Mesendoderm (in vitro differentiated cells): ENCODE data around the gene GRHL1.

ENCODE experiments used
- DNase-seq: peaks from one replicate; pipeline ENCODE4 v3.0.0; 2013
- H2AK5ac ChIP-seq: 2 replicates; pipeline ENCODE4 v1.6.1; 2013; ENCODE audit warnings: low read length, inconsistent platforms
- H2BK120ac ChIP-seq: 2 replicates; pipeline ENCODE4 v1.6.1; 2013; ENCODE audit warnings: low read depth, mild to moderate bottlenecking, low read length, moderate library complexity, mixed read lengths
- H2BK15ac ChIP-seq: replicated peaks from 2 replicates; pipeline ENCODE4 v1.6.1; 2013; ENCODE audit warnings: low read depth, mild to moderate bottlenecking, moderate library complexity
- H2BK5ac ChIP-seq: 2 replicates; pipeline ENCODE4 v1.6.1; 2013; ENCODE audit warnings: low read length, inconsistent platforms
- H3K18ac ChIP-seq: 2 replicates; pipeline ENCODE4 v1.6.1; 2013; ENCODE audit warnings: mild to moderate bottlenecking, low read length, mixed read lengths
- H3K23ac ChIP-seq: one replicate; pipeline ENCODE4 v1.6.1; 2013; ENCODE audit warnings: low read length
- H3K27ac ChIP-seq: 2 replicates; pipeline ENCODE4 v1.5.1; 2013; ENCODE audit warnings: low read depth, mild to moderate bottlenecking, inconsistent platforms, low read length, moderate library complexity
- H3K27me3 ChIP-seq: 2 replicates; pipeline ENCODE4 v1.6.1; 2013; ENCODE audit warnings: low read length, control low read depth, mild to moderate bottlenecking, inconsistent platforms; ENCODE audit not compliant: insufficient read depth, poor library complexity
- H3K36me3 ChIP-seq: 2 replicates; pipeline ENCODE4 v1.6.1; 2013; ENCODE audit warnings: low read length, inconsistent platforms; ENCODE audit not compliant: control insufficient read depth, insufficient read depth
- H3K4ac ChIP-seq: one replicate; pipeline ENCODE4 v1.6.1; 2013; ENCODE audit warnings: low read depth, mild to moderate bottlenecking, low read length, moderate library complexity
- H3K4me1 ChIP-seq: 2 replicates; pipeline ENCODE4 v1.6.1; 2013; ENCODE audit warnings: low read depth, low read length, inconsistent platforms; ENCODE audit not compliant: control insufficient read depth
- H3K4me2 ChIP-seq: 2 replicates; pipeline ENCODE4 v1.6.1; 2013; ENCODE audit warnings: low read length
- H3K4me3 ChIP-seq: 2 replicates; pipeline ENCODE4 v1.5.1; 2013; ENCODE audit warnings: mild to moderate bottlenecking, low read length
- H3K56ac ChIP-seq: one replicate; pipeline ENCODE4 v1.6.1; 2013; ENCODE audit warnings: low read length
- H3K79me1 ChIP-seq: 2 replicates; pipeline ENCODE4 v1.6.1; 2013; ENCODE audit warnings: low read length, inconsistent platforms
- H3K79me2 ChIP-seq: 2 replicates; pipeline ENCODE4 v1.6.1; 2013; ENCODE audit warnings: mild to moderate bottlenecking, low read length; ENCODE audit not compliant: control insufficient read depth, insufficient read depth
- H3K9ac ChIP-seq: 2 replicates; pipeline ENCODE4 v1.6.1; 2013; ENCODE audit warnings: low read length, inconsistent platforms
- H4K5ac ChIP-seq: one replicate; pipeline ENCODE4 v1.6.1; 2013; ENCODE audit warnings: low read length
- H4K8ac ChIP-seq: one replicate; pipeline ENCODE4 v1.6.1; 2013; ENCODE audit warnings: low read depth, mild to moderate bottlenecking, control low read depth, low read length, moderate library complexity
- WGBS: extraction: QIAGEN DNeasy Blood & Tissue Kit; methylation state at CpG from one replicate; pipeline ENCODE4 v1.1.7; 2013; ENCODE audit warnings: low lambda C conversion rate, missing lambda C conversion rate; ENCODE audit not compliant: insufficient coverage; ENCODE audit errors: extremely low coverage; 5-methylcytosine and 5-hydroxymethylcytosine counted together

The GRHL1 gene

DNA sequence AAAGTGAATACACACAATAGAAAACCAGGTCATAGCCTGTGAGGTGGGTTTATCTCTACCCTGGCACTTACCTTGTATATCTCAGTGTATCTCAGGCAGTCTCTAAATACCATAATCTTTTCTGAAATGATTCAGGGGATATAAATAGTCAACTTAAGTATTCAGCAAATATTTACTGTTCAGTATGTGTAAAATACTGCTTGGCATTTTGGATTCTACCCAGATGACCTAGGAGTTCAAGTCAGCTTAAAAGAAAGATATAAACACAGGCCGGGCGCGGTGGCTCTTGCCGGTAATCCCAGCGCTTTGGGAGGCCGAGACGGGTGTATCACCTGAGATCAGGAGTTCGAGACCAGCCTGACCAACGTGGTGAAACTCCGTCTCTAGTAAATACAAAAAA lies 23.8 kb downstream of the GRHL1 start:
- Histone ChIP-seq H2BK120ac (no peak overlapping the region), H3K79me1 (no peaks in the 10 kb centered on the region), H3K18ac (no peak overlapping the region), H4K8ac (no peak overlapping the region), H3K4ac (no peak overlapping the region), H3K56ac (no peak overlapping the region), H2AK5ac (no peak overlapping the region), H3K23ac (no peak overlapping the region), H3K4me3 (no peak overlapping the region), H4K5ac (no peak overlapping the region), H3K27me3 (no peaks in the 10 kb centered on the region), H3K36me3 (no peaks in the 10 kb centered on the region), H3K27ac (no peak overlapping the region), H3K4me1 (no peaks in the 10 kb centered on the region), H2BK5ac (no peak overlapping the region), H3K4me2 (no peak overlapping the region), H3K79me2 (no peaks in the 10 kb centered on the region), H2BK15ac (no peak overlapping the region), H3K9ac (no peak overlapping the region)
- no peak for DNase-seq
- no CpG with 5 or more reads among the region's 10 CpGs for WGBS

DNA sequence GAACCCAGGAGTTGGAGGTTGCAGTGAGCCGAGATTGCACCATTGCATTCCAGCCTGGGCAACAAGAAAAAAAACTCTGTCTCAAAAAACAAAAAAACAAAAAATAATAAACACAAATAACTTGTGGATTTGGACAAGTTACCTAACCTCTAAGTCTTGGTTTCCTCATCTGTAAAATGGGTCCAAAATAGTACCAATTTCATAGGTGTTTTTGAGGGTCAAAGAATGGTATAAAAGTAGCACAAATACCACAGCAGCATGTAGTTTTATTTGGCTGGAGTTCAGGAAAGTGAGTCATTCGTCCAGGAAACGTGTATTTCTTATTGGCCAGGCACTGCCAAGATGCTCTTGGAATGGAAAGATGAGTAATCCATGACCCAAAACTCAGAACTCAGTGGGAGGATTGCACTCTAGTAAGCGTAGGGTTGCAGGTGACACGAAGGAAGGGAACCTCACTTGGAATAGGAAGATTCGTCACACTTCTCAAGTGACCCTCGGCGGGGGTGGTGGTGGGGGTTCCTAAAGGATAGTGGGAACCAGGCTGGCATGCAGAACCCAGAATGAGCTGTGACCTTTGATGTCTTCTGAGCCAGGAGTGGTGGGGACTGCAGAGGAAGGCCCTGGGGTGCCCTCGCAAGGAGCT lies 24.4 kb downstream of the GRHL1 start:
- no peak overlapping the region for H3K18ac ChIP-seq
- no peak overlapping the region for H2BK15ac ChIP-seq
- H3K4me1 ChIP-seq, result no peaks in the 10 kb centered on the region
- no peak overlapping the region for H4K8ac ChIP-seq
- no peak overlapping the region for H2AK5ac ChIP-seq
- H3K79me1 ChIP-seq, result no peaks in the 10 kb centered on the region
- no peak overlapping the region for H3K23ac ChIP-seq
- H3K56ac ChIP-seq, result no peak overlapping the region
- no peak overlapping the region for H3K9ac ChIP-seq
- no peak overlapping the region for H3K27ac ChIP-seq
- H3K4ac ChIP-seq, result no peak overlapping the region
- no peak overlapping the region for H2BK120ac ChIP-seq
- H3K36me3 ChIP-seq, result no peaks in the 10 kb centered on the region
- no peak for DNase-seq
- H4K5ac ChIP-seq, result no peak overlapping the region
- no peak overlapping the region for H3K4me3 ChIP-seq
- no peaks in the 10 kb centered on the region for H3K27me3 ChIP-seq
- H3K79me2 ChIP-seq, result no peaks in the 10 kb centered on the region
- no CpG with 5 or more reads among the region's 9 CpGs for WGBS
- no peak overlapping the region for H2BK5ac ChIP-seq
- no peak overlapping the region for H3K4me2 ChIP-seq

DNA sequence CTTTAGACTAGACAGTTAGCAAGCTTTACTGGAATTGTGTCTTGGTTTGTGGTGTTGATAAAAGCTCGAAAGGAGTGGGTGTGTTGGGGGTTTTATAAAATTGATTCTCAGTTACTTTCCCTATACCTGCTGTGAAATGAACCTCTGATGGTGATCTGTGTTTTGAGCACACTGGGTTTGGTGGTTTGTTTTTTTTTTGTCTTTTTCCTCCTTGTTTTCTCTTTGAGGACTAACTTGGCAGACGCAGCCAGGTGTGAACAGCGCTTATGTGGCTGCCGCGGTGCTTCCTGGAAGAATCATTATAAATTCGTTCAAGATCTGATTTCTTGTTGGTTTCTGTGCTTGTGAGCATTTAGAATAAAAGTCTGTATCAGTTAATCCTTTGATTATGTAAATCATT lies 28.5 kb downstream of the GRHL1 start:
- no peak overlapping the region for H3K4me2 ChIP-seq
- H4K8ac ChIP-seq, result no peak overlapping the region
- H3K9ac ChIP-seq, result no peak overlapping the region
- H3K79me1 ChIP-seq, result no peaks in the 10 kb centered on the region
- WGBS, result no CpG with 5 or more reads among the region's 6 CpGs
- no peak overlapping the region for H3K4ac ChIP-seq
- H2BK15ac ChIP-seq, result no peak overlapping the region
- no peak overlapping the region for H2BK120ac ChIP-seq
- no peak overlapping the region for H3K23ac ChIP-seq
- no peak overlapping the region for H2AK5ac ChIP-seq
- H4K5ac ChIP-seq, result no peak overlapping the region
- no peak overlapping the region for H3K27ac ChIP-seq
- DNase-seq, result no peak
- H3K56ac ChIP-seq, result no peak overlapping the region
- no peaks in the 10 kb centered on the region for H3K4me1 ChIP-seq
- H3K18ac ChIP-seq, result no peak overlapping the region
- no peak overlapping the region for H2BK5ac ChIP-seq
- H3K36me3 ChIP-seq, result no peaks in the 10 kb centered on the region
- H3K4me3 ChIP-seq, result no peak overlapping the region
- H3K27me3 ChIP-seq, result no peaks in the 10 kb centered on the region
- no peaks in the 10 kb centered on the region for H3K79me2 ChIP-seq

DNA sequence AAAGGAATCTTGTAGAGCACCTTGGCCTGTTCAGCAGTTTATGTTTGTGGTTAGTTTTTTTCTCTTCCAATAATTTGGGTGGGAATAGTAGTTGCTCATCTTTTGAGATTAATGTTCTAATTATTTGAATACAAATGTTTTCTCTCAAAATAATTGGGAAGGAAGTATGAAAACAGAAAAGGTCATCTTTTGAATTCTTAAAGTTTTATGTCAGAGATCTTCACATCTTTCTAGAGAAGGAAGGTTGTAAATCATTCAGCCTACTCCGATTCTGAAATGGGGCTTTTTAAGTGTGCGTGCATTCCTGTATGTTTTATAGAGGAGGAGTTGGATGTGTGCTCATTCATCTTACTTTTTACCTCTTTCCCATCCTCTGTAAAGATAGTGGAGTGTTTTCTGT lies 29.0 kb downstream of the GRHL1 start:
- H2BK120ac ChIP-seq, result no peak overlapping the region
- H3K9ac ChIP-seq, result no peak overlapping the region
- H3K23ac ChIP-seq, result no peak overlapping the region
- no CpG with 5 or more reads among the region's 2 CpGs for WGBS
- H3K27ac ChIP-seq, result no peak overlapping the region
- no peak for DNase-seq
- H2BK15ac ChIP-seq, result no peak overlapping the region
- H3K56ac ChIP-seq, result no peak overlapping the region
- no peak overlapping the region for H4K8ac ChIP-seq
- no peak overlapping the region for H3K18ac ChIP-seq
- H3K4ac ChIP-seq, result no peak overlapping the region
- no peaks in the 10 kb centered on the region for H3K36me3 ChIP-seq
- H4K5ac ChIP-seq, result no peak overlapping the region
- H3K4me3 ChIP-seq, result no peak overlapping the region
- no peaks in the 10 kb centered on the region for H3K79me2 ChIP-seq
- no peaks in the 10 kb centered on the region for H3K27me3 ChIP-seq
- H3K4me2 ChIP-seq, result no peak overlapping the region
- no peak overlapping the region for H2BK5ac ChIP-seq
- no peaks in the 10 kb centered on the region for H3K79me1 ChIP-seq
- H3K4me1 ChIP-seq, result no peaks in the 10 kb centered on the region
- no peak overlapping the region for H2AK5ac ChIP-seq

DNA sequence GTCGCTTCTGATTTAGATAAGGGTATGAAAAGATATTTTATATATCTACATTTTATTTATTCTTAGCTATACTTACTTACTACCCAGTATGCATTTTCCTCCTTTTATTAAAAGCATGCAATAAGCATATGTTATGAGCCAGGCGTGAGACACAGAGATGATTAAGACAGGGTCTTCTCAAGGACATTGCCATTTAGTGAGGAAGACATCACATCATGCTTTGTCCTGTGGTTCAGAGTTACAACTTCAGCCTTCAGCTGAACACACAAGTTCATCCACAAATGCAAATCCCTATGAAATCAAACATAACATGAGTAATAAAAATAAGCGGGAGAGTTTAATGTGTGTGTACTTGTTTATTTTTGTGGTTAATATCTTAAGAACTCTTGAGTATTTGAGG lies 30.2 kb downstream of the GRHL1 start:
- Histone ChIP-seq H2BK120ac (no peak overlapping the region), H3K4me1 (no peaks in the 10 kb centered on the region), H3K4ac (no peak overlapping the region), H3K56ac (no peak overlapping the region), H3K79me1 (no peaks in the 10 kb centered on the region), H3K9ac (no peak overlapping the region), H4K8ac (no peak overlapping the region), H4K5ac (no peak overlapping the region), H2BK5ac (no peak overlapping the region), H3K23ac (no peak overlapping the region), H3K18ac (no peak overlapping the region), H3K27me3 (no peaks in the 10 kb centered on the region), H2AK5ac (no peak overlapping the region), H2BK15ac (no peak overlapping the region), H3K4me3 (no peak overlapping the region), H3K27ac (no peak overlapping the region), H3K36me3 (no peaks in the 10 kb centered on the region), H3K79me2 (no peaks in the 10 kb centered on the region), H3K4me2 (no peak overlapping the region)
- no peak for DNase-seq
- WGBS, result 100% methylated on average over 1 of the region's 3 CpGs

DNA sequence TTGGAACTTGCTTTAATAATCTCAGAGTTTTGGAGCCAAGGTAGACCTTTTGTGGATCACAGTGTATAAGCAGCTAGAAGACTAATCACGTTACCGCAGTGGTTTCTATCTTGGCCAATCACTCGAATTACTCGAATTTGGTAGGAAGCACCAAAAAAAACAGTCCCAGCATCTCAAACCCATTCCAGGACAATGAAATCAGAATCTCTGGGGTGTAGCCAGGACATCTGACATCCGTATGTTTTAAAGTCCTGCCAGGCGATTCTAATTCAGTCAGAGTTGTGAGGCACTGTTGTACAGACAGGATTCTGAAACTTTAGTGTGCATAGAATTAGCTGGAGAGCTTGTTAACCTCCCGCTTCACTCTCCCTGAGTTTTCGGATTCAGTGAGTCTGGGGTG lies 30.8 kb downstream of the GRHL1 start:
- Histone ChIP-seq H3K9ac (no peak overlapping the region), H3K56ac (no peak overlapping the region), H3K23ac (no peak overlapping the region), H3K4me1 (no peaks in the 10 kb centered on the region), H4K5ac (no peak overlapping the region), H3K4me3 (no peak overlapping the region), H3K27me3 (no peaks in the 10 kb centered on the region), H3K4ac (no peak overlapping the region), H3K79me2 (no peaks in the 10 kb centered on the region), H3K18ac (no peak overlapping the region), H3K27ac (no peak overlapping the region), H3K4me2 (no peak overlapping the region), H4K8ac (no peak overlapping the region), H3K36me3 (no peaks in the 10 kb centered on the region), H3K79me1 (no peaks in the 10 kb centered on the region), H2AK5ac (no peak overlapping the region), H2BK5ac (no peak overlapping the region), H2BK120ac (no peak overlapping the region), H2BK15ac (no peak overlapping the region)
- no CpG with 5 or more reads among the region's 8 CpGs for WGBS
- DNase-seq, result no peak
